GM12801 (cell line): ENCODE data around the gene AXL.

Experiments
- CTCF ChIP-seq: IDR thresholded peaks from one replicate; pipeline ENCODE4 v1.5.1; 2011; ENCODE audit warnings: control low read depth; ENCODE audit not compliant: insufficient read length; ENCODE audit errors: extremely low read depth

AXL gene

GRCh38 chr19:41303954-41304353, 84.9 kb downstream of the AXL start:
- TF ChIP-seq CTCF: no peak

- no peak for TF ChIP-seq CTCF
Observed at GRCh38 chr19:41304706-41305483, 85.9 kb downstream of the AXL start.

DNA sequence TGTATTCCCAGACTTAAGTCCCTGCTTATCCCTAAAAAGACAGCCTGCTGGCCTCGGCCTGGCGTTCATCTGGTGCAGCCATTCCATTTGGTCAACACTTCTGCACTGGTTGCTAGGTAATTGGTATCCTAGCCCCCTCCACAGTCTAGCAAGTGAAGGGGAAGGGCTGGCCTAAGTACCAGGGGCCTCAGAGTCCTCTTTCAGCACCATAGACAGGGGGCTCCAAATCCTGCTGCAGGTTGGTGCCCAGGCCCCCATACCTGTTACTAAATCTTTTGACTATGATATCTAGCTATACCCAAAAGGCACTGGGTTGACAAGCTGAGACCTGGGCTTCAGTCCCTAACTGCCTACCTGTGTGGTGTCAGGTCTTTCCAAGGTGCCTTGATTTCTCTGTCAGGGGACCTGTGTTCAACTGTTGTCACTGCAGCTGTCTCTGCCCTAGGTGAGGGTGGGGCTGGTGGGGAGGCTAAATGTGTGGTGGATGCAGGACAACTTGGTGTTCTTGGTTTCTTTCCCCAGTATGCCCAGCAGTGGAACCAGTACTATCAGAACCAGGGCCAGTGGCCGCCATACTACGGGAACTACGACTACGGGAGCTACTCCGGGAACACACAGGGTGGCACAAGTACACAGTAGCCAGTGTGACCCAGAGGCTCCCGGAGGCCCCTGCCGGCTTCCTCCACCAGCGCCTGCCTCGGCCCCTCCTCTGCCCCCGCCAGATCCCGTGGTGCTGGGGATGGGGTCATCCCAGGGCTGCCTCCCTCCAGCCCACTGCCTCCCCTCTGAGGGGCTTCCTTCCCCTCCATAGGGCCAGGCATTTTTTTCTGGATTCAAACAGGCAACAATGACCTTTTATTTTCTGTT, 87.1 kb downstream of the AXL start:
- TF ChIP-seq CTCF: no peak

- no peak for TF ChIP-seq CTCF
Observed at GRCh38 chr19:41307090-41307875, 88.3 kb downstream of the AXL start.

GRCh38 chr19:41307954-41308449, 89.0 kb downstream of the AXL start:
- no peak for TF ChIP-seq CTCF

- TF ChIP-seq CTCF: no peak
Observed at GRCh38 chr19:41308450-41309179, 89.6 kb downstream of the AXL start.
